H1 (cell line): ENCODE data around the gene RNF149. TPM values are rescaled to one million over a fixed set of nuclear protein-coding genes. Genes with fewer than 3 reads are reported as not detected.

Source experiments
- CTCF ChIA-PET: fragments of 300-600 bp; sonication (Branson Sonifier 250); formaldehyde crosslinking; loops from one replicate; lab custom pipeline; 2021; ENCODE audit not compliant: partially characterized antibody; lab: Charles Lee
- POLR2A ChIA-PET: fragments of 300-600 bp; sonication (Branson Sonifier 250); formaldehyde crosslinking; loops from one replicate; lab custom pipeline; 2021; ENCODE audit warnings: inconsistent platforms; ENCODE audit not compliant: partially characterized antibody; lab: Charles Lee
- DNase-seq, 2 experiments: peaks; one replicate each; pipeline versions ENCODE4 v3.0.0 to v3.0.0-alpha.2; 2010 to 2022; ENCODE audit warnings: low spot score in 2 of 2, low read depth in 1 of 2, mixed read lengths in 1 of 2
- FAIRE-seq: peaks from 2 replicates; lab custom pipeline; 2011; peaks lifted over from hg19 to GRCh38; lab: Jason Lieb, UNC
- H2AFZ ChIP-seq: 2 replicates; pipeline ENCODE4 v1.8.1; 2012; ENCODE audit warnings: low read length, inconsistent platforms
- H2AK5ac ChIP-seq: 2 replicates; pipeline ENCODE4 v1.6.1; 2013; ENCODE audit warnings: low read depth, low read length
- H2BK120ac ChIP-seq: replicated peaks from 2 replicates; pipeline ENCODE3; 2013; ENCODE audit warnings: low read depth, low read length, inconsistent platforms
- H2BK12ac ChIP-seq: 2 replicates; pipeline ENCODE4 v1.6.1; 2013; ENCODE audit warnings: low read depth, low read length
- H2BK15ac ChIP-seq: 2 replicates; pipeline ENCODE4 v1.6.1; 2013; ENCODE audit warnings: low read length
- H2BK20ac ChIP-seq: 2 replicates; pipeline ENCODE4 v1.6.1; 2013; ENCODE audit warnings: low read length
- H2BK5ac ChIP-seq: 2 replicates; pipeline ENCODE4 v1.6.1; 2013; ENCODE audit warnings: low read depth, low read length
- H3K14ac ChIP-seq: 2 replicates; pipeline ENCODE4 v1.6.1; 2013; ENCODE audit warnings: inconsistent platforms; ENCODE audit not compliant: insufficient read length
- H3K18ac ChIP-seq: 2 replicates; pipeline ENCODE4 v1.6.1; 2013; ENCODE audit warnings: low read length; ENCODE audit errors: extremely low read depth
- H3K23ac ChIP-seq: 2 replicates; pipeline ENCODE4 v1.6.1; 2013; ENCODE audit warnings: inconsistent platforms; ENCODE audit not compliant: insufficient read length
- H3K23me2 ChIP-seq: 2 replicates; pipeline ENCODE4 v1.6.1; 2013; ENCODE audit warnings: low read depth, low read length
- H3K27ac ChIP-seq: 2 replicates; pipeline ENCODE4 v1.6.1; 2011; ENCODE audit warnings: low read depth, low read length, inconsistent platforms
- H3K27me3 ChIP-seq, 4 experiments: replicated peaks in 1 of 4; 1 replicate in 1 of 4; 2 replicates in 3 of 4; pipeline versions ENCODE4 v1.6.1 to v1.8.1; 2011 to 2013; ENCODE audit warnings: low read length in 3 of 4, mild to moderate bottlenecking in 3 of 4, inconsistent platforms in 2 of 4, mixed read lengths in 2 of 4, moderate library complexity in 1 of 4; ENCODE audit not compliant: control insufficient read depth in 3 of 4, insufficient read depth in 3 of 4; ENCODE audit errors: extremely low read depth in 1 of 4
- H3K36me3 ChIP-seq, 4 experiments: 2 replicates each; pipeline versions ENCODE4 v1.6.1 to v1.8.1; 2011 to 2013; ENCODE audit warnings: mild to moderate bottlenecking in 4 of 4, low read length in 3 of 4, moderate library complexity in 2 of 4, control low read depth in 1 of 4, inconsistent platforms in 1 of 4; ENCODE audit not compliant: insufficient read depth in 4 of 4, control insufficient read depth in 2 of 4
- H3K4ac ChIP-seq: replicated peaks from 2 replicates; pipeline ENCODE3; 2013; ENCODE audit warnings: low read length, low read depth, mixed read lengths, inconsistent platforms; ENCODE audit not compliant: insufficient read length
- H3K4me1 ChIP-seq, 4 experiments: replicated peaks in 1 of 4; 1 replicate in 1 of 4; 2 replicates in 3 of 4; pipeline versions ENCODE4 v1.6.1 to v1.8.1; 2011 to 2013; ENCODE audit warnings: low read length in 3 of 4, inconsistent platforms in 2 of 4, mixed read lengths in 1 of 4; ENCODE audit not compliant: insufficient read depth in 4 of 4, control insufficient read depth in 3 of 4
- H3K4me2 ChIP-seq, 2 experiments: 2 replicates each; pipeline versions ENCODE4 v1.6.1 to v1.8.1; 2011 to 2013; ENCODE audit warnings: low read depth in 2 of 2, low read length in 2 of 2, control low read depth in 1 of 2, inconsistent platforms in 1 of 2, mild to moderate bottlenecking in 1 of 2; ENCODE audit not compliant: insufficient read depth in 1 of 2
- H3K4me3 ChIP-seq, 4 experiments: fragments of 200-600, 300-600 bp in 1 of 4; sonication (generic), shearing (Covaris generic), sonication (Bioruptor Twin) in 1 of 4; 2 replicates each; pipeline versions ENCODE4 v1.5.1 to v1.8.1; 2011 to 2016; ENCODE audit warnings: low read length in 4 of 4, low read depth in 3 of 4, control low read depth in 2 of 4, inconsistent platforms in 2 of 4, mild to moderate bottlenecking in 2 of 4, mixed read lengths in 1 of 4, moderate library complexity in 1 of 4; ENCODE audit not compliant: insufficient read depth in 2 of 4; ENCODE audit errors: extremely low read depth in 1 of 4
- H3K56ac ChIP-seq: replicated peaks from 2 replicates; pipeline ENCODE3; 2013; ENCODE audit warnings: low read depth, mild to moderate bottlenecking, mixed read lengths, low read length, inconsistent platforms; ENCODE audit not compliant: insufficient read length
- H3K79me1 ChIP-seq: 2 replicates; pipeline ENCODE4 v1.6.1; 2013; ENCODE audit warnings: low read depth, low read length, control low read depth
- H3K79me2 ChIP-seq, 2 experiments: 2 replicates each; pipeline versions ENCODE4 v1.6.1 to v1.8.1; 2012 to 2013; ENCODE audit warnings: low read length in 2 of 2, mild to moderate bottlenecking in 2 of 2, inconsistent platforms in 1 of 2; ENCODE audit not compliant: insufficient read depth in 2 of 2, control insufficient read depth in 1 of 2
- H3K9ac ChIP-seq, 4 experiments: replicated peaks in 1 of 4; 1 replicate in 1 of 4; 2 replicates in 3 of 4; pipeline versions ENCODE4 v1.6.1 to v1.8.1; 2011 to 2013; ENCODE audit warnings: low read depth in 3 of 4, low read length in 3 of 4, control low read depth in 2 of 4, mild to moderate bottlenecking in 2 of 4, moderate library complexity in 2 of 4, inconsistent platforms in 1 of 4; ENCODE audit errors: extremely low read depth in 1 of 4
- H3K9me3 ChIP-seq, 2 experiments: 2 replicates each; pipeline versions ENCODE4 v1.6.1 to v1.8.1; 2012 to 2013; ENCODE audit warnings: mild to moderate bottlenecking in 2 of 2, moderate library complexity in 2 of 2, control low read depth in 1 of 2, inconsistent platforms in 1 of 2, low read depth in 1 of 2, low read length in 1 of 2, mixed read lengths in 1 of 2; ENCODE audit not compliant: insufficient read depth in 2 of 2
- H4K20me1 ChIP-seq, 2 experiments: replicated peaks in 1 of 2; 2 replicates each; pipeline versions ENCODE3 to v1.8.1; 2011 to 2013; ENCODE audit warnings: inconsistent platforms in 2 of 2, low read length in 2 of 2, mild to moderate bottlenecking in 1 of 2; ENCODE audit not compliant: insufficient read depth in 2 of 2, control insufficient read depth in 1 of 2
- H4K5ac ChIP-seq: 2 replicates; pipeline ENCODE4 v1.6.1; 2013; ENCODE audit warnings: low read length, low read depth, mixed read lengths, inconsistent platforms; ENCODE audit not compliant: insufficient read length
- H4K8ac ChIP-seq: 2 replicates; pipeline ENCODE4 v1.8.0; 2013; ENCODE audit warnings: mild to moderate bottlenecking, moderate library complexity, low read length, inconsistent platforms; ENCODE audit not compliant: insufficient read depth; ENCODE audit errors: extremely low read depth
- H4K91ac ChIP-seq: replicated peaks from 2 replicates; pipeline ENCODE3; 2013; ENCODE audit warnings: low read length, mixed read lengths, inconsistent platforms; ENCODE audit not compliant: insufficient read length
- CBX8 ChIP-seq: fragments of 300-800, 300-1000 bp; sonication (generic); IDR thresholded peaks from 2 replicates; pipeline ENCODE4 v1.7.1; 2016; ENCODE audit warnings: low read depth, low read length, borderline replicate concordance
- JUN ChIP-seq: IDR thresholded peaks from 2 replicates; pipeline ENCODE4 v1.6.1; 2011; ENCODE audit warnings: low read depth, mild to moderate bottlenecking, improper control_type of control experiment, low read length
- KDM1A ChIP-seq: fragments of 200-600, 300-600 bp; sonication (generic); IDR thresholded peaks from 2 replicates; pipeline ENCODE4 v1.7.1; 2016; ENCODE audit warnings: mild to moderate bottlenecking, low read length, borderline replicate concordance
- POLR2A ChIP-seq, 2 experiments: IDR thresholded peaks; 1 replicate in 1 of 2; 2 replicates in 1 of 2; pipeline ENCODE4 v1.6.1; 2011; ENCODE audit warnings: low read depth in 2 of 2, low read length in 2 of 2, mild to moderate bottlenecking in 2 of 2; ENCODE audit errors: control extremely low read depth in 1 of 2
- WGBS, 2 experiments: shearing (Covaris generic) in 1 of 2; methylation state at CpG; one replicate each; pipeline versions ENCODE4 v1.1.6 to v1.1.7; 2013 to 2015; ENCODE audit warnings: low lambda C conversion rate in 2 of 2, mixed read lengths in 2 of 2, inconsistent platforms in 1 of 2, low coverage in 1 of 2, missing lambda C conversion rate in 1 of 2; ENCODE audit not compliant: insufficient replicate concordance in 2 of 2, insufficient coverage in 1 of 2, insufficient read length in 1 of 2; ENCODE audit errors: extremely low coverage in 1 of 2, missing lambda C conversion rate in 1 of 2; 5-methylcytosine and 5-hydroxymethylcytosine counted together
- polyA plus RNA-seq, 7 experiments: library from polyadenylated mRNA; depleted of rRNA in 3 of 7; stranded (reverse) in 5 of 7; unstranded in 2 of 7; fragments of >200 nt in 5 of 7; fragments of 200-250 nt in 2 of 7; gene quantifications; 1 replicate in 5 of 7; 2 replicates in 1 of 7; 4 replicates in 1 of 7; pipeline versions ENCODE4 v1.2.1 to v1.2.3, GENCODE V29; 2011 to 2013; ENCODE audit warnings: missing spikeins in 2 of 7, mixed read lengths in 2 of 7
- total RNA-seq: library from RNA; stranded (reverse); fragmentation: NEBNext Ultra II Directional; extraction: Animal tissue kit (Norgen Biotek cat#: 25700); gene quantifications from 2 replicates; pipeline ENCODE4 v1.2.1, GENCODE V29; 2021

The RNF149 gene
- total and polyA plus RNA-seq, 2 of the 8 experiments (the other 6 are each of a cell fraction or from before 2014, with no cell fraction given), result 16.6 to 28.2 TPM

DNA sequence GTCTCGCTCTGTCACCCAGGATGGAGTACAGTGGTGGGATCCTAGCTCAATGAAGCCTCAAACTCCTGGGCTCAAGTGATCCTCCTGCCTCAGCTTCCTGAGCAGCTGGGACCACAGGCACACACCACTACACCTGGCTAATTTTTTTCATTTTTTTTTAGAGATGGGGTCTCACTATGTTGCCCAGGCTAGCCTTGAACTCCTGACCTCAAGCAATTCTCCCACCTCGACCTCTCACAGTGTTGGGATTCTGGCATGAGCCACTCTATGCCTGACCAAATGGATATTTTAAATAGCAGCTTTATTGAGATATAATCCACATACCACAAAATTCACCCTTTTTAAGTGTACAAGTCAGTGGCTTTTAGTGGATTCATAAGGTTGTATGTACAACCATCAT is 11.1 kb downstream of the RNF149 start:
- no peak for FAIRE-seq
- no peaks in the 10 kb centered on the region for H3K4me1 ChIP-seq
- H3K14ac ChIP-seq, result no peak overlapping the region
- no peak overlapping the region for H3K18ac ChIP-seq
- H3K27ac ChIP-seq, result no peak overlapping the region
- H3K36me3 ChIP-seq, result peaks cover 0 to 15% (median 1%) of the 10 kb centered on the region in 4 experiments; a peak in 2 of 8 replicates
- no peak overlapping the region for H3K23ac ChIP-seq
- no peaks in the 10 kb centered on the region for H3K9me3 ChIP-seq
- no peak overlapping the region for H2BK20ac ChIP-seq
- POLR2A ChIA-PET, result interaction anchor here (0.7 to 1.8 kb wide), 2 partner anchors 11 to 26 kb away, joined by 4 to 5 read pairs; no protein-coding TSS in a partner anchor
- CTCF ChIA-PET, result interaction anchor here (0.6 to 1.6 kb wide), 4 partner anchors 15 to 842 kb away, joined by 3 to 7 read pairs (median 5); partner anchors contain the start of gene CREG2
- no peaks in the 10 kb centered on the region for H3K27me3 ChIP-seq
- 93% methylated on average over 2 of the region's 2 CpGs; no CpG with 5 or more reads in 1 of the 2 experiments for WGBS, 2 experiments
- DNase-seq, result no peak
- no peak overlapping the region for H2BK120ac ChIP-seq
- no peak overlapping the region for H3K4ac ChIP-seq
- H3K4me2 ChIP-seq, result no peak overlapping the region
- H2BK15ac ChIP-seq, result no peak overlapping the region
- TF ChIP-seq KDM1A (no peak), JUN (no peak), POLR2A (IDR thresholded peaks at IDR 0.05; ENCODE audit: control extremely low read depth in 1 of 2, low read depth in 2 of 2, low read length in 2 of 2) (no peak), CBX8 (no peak)
- no peak overlapping the region for H2BK12ac ChIP-seq
- H4K5ac ChIP-seq, result no peak overlapping the region
- no peak overlapping the region for H4K91ac ChIP-seq
- H3K56ac ChIP-seq, result no peak overlapping the region
- peaks cover 0 to 61% of the 10 kb centered on the region in 2 experiments; a peak in 3 of 4 replicates for H3K79me2 ChIP-seq
- no peaks in the 10 kb centered on the region for H3K23me2 ChIP-seq
- peaks cover 9% of the 10 kb centered on the region for H3K79me1 ChIP-seq
- no peak overlapping the region for H3K4me3 ChIP-seq
- no peak overlapping the region for H2BK5ac ChIP-seq
- H3K9ac ChIP-seq, result no peak overlapping the region
- peaks cover 0 to 13% of the 10 kb centered on the region in 2 experiments for H4K20me1 ChIP-seq
- no peak overlapping the region for H4K8ac ChIP-seq
- H2AFZ ChIP-seq, result no peak overlapping the region
- no peak overlapping the region for H2AK5ac ChIP-seq
